Fibroblast of lung (primary cell): ENCODE results near the gene SCP2.

ENCODE experiments used
- CTCF ChIP-seq, 2 donors: IDR thresholded peaks in 1 of 2; conservative IDR thresholded peaks in 1 of 2; 1 replicate in 1 of 2; 2 replicates in 1 of 2; pipeline ENCODE4 v1.5.1; 2011 to 2012; ENCODE audit warnings: low read length in 2 of 2, control low read depth in 1 of 2, inconsistent platforms in 1 of 2, low read depth in 1 of 2, mild to moderate bottlenecking in 1 of 2
- EZH2 ChIP-seq: IDR thresholded peaks from 2 replicates; pipeline ENCODE4 v1.5.1; 2012; ENCODE audit warnings: low read length, control low read depth, mild to moderate bottlenecking; ENCODE audit errors: missing control alignments

- no peak for TF ChIP-seq CTCF (conservative IDR thresholded peaks at IDR 0.05 in 1 of 2, IDR thresholded peaks at IDR 0.05 in 1 of 2; ENCODE audit: low read depth in 1 of 2, low read length in 2 of 2)
- no peak for TF ChIP-seq EZH2
Measured at GRCh38 chr1:53022179-53022578, 95.1 kb downstream of the SCP2 start.
